Small intestine (tissue), 7 donors: ENCODE data around the gene TENM4. TPM values are rescaled to one million over a fixed set of nuclear protein-coding genes. Genes with fewer than 3 reads are reported as not detected.

Experiments
- DNase-seq, 2 donors: peaks; one replicate each; pipeline versions ENCODE4 v3.0.0 to v3.0.0-alpha.2; 2013
- FAIRE-seq: peaks from 2 replicates; lab custom pipeline; 2012; peaks lifted over from hg19 to GRCh38; lab: Jason Lieb, UNC
- H3K27ac ChIP-seq, 3 donors: one replicate each; pipeline ENCODE4 v1.5.1; 2013; ENCODE audit warnings: low read length in 2 of 3, mild to moderate bottlenecking in 2 of 3, control low read depth in 1 of 3, inconsistent platforms in 1 of 3, low read depth in 1 of 3, moderate library complexity in 1 of 3
- H3K27me3 ChIP-seq, 3 donors: one replicate each; pipeline ENCODE4 v1.6.1; 2013; ENCODE audit warnings: low read length in 3 of 3, inconsistent platforms in 1 of 3; ENCODE audit not compliant: control insufficient read depth in 3 of 3, insufficient read depth in 3 of 3
- H3K36me3 ChIP-seq, 3 donors: one replicate each; pipeline ENCODE4 v1.6.1; 2013; ENCODE audit warnings: low read length in 3 of 3, inconsistent platforms in 1 of 3, low read depth in 1 of 3, mild to moderate bottlenecking in 1 of 3, moderate library complexity in 1 of 3; ENCODE audit not compliant: control insufficient read depth in 3 of 3, insufficient read depth in 2 of 3
- H3K4me1 ChIP-seq, 3 donors: one replicate each; pipeline ENCODE4 v1.6.1; 2013; ENCODE audit warnings: low read length in 2 of 3, inconsistent platforms in 1 of 3, low read depth in 1 of 3, mild to moderate bottlenecking in 1 of 3, moderate library complexity in 1 of 3; ENCODE audit not compliant: control insufficient read depth in 3 of 3, insufficient read depth in 2 of 3
- H3K4me3 ChIP-seq, 3 donors: one replicate each; pipeline ENCODE4 v1.5.1; 2013; ENCODE audit warnings: low read length in 3 of 3, control low read depth in 1 of 3, inconsistent platforms in 1 of 3, low read depth in 1 of 3, mild to moderate bottlenecking in 1 of 3, moderate library complexity in 1 of 3
- H3K9me3 ChIP-seq, 2 donors: one replicate each; pipeline ENCODE4 v1.6.1; 2013; ENCODE audit warnings: low read depth in 1 of 2, low read length in 1 of 2; ENCODE audit not compliant: control insufficient read depth in 2 of 2, insufficient read depth in 1 of 2
- WGBS, 3 donors: extraction: QIAGEN DNeasy Blood & Tissue Kit; methylation state at CpG; one replicate each; pipeline ENCODE4 v1.1.7; 2013; 5-methylcytosine and 5-hydroxymethylcytosine counted together
- polyA plus RNA-seq, 4 donors: library from polyadenylated mRNA; stranded (reverse) in 3 of 4; unstranded in 1 of 4; fragments of 200-250 nt in 3 of 4; fragments of 120-200 nt in 1 of 4; gene quantifications; one replicate each; pipeline versions ENCODE4 v1.2.1 to v1.2.3, GENCODE V29; 2013
- donor health status: healthy with polysubstance abuse.
- donor health status: control.
- donor health status: control.
- donor health status: Bipolar disorder and iron deficiency.
- donor health status: healthy.

The TENM4 gene
- polyA plus RNA-seq, 4 donors, result under 0.01 to 0.96 (median 0.31) TPM; not detected in 1

- WGBS, 3 donors, result 52 to 80% (median 73%) methylated on average over 4 of the region's 4 CpGs
- H3K9me3 ChIP-seq, result peaks cover 0 to 8% of the 10 kb centered on the region in 2 donors
- no peak overlapping the region for H3K4me3 ChIP-seq
- H3K27ac ChIP-seq, result no peak overlapping the region
- DNase-seq, result no peak
- no peaks in the 10 kb centered on the region for H3K27me3 ChIP-seq
- FAIRE-seq, result no peak
- H3K36me3 ChIP-seq, result no peaks in the 10 kb centered on the region
- no peaks in the 10 kb centered on the region for H3K4me1 ChIP-seq
These were observed 40.0 kb upstream of the TENM4 start for GRCh38 chr11:79480864-79481263.

- DNase-seq, result no peak
These were observed 32.1 kb upstream of the TENM4 start for GRCh38 chr11:79472819-79473529.

GRCh38 chr11:79471071-79471844 is 30.4 kb upstream of the TENM4 start:
- DNase-seq (no peak), FAIRE-seq (no peak)
- no peaks in the 10 kb centered on the region for H3K36me3 ChIP-seq
- H3K4me3 ChIP-seq, result no peak overlapping the region
- H3K4me1 ChIP-seq, result no peaks in the 10 kb centered on the region
- WGBS, 3 donors, result 37 to 45% (median 44%) methylated on average over 7 of the region's 7 CpGs
- H3K27ac ChIP-seq, result no peak overlapping the region
- H3K9me3 ChIP-seq, result peaks cover 0 to 6% of the 10 kb centered on the region in 2 donors
- peaks cover 0 to 7% (median 0%) of the 10 kb centered on the region in 3 donors for H3K27me3 ChIP-seq

More at GRCh38 chr11:79472819-79473529, 32.1 kb upstream of the TENM4 start:
- no peak for FAIRE-seq
- Histone ChIP-seq H3K9me3 (peaks cover 0 to 10% of the 10 kb centered on the region in 2 donors), H3K36me3 (no peaks in the 10 kb centered on the region), H3K27me3 (peaks cover 0 to 7% (median 0%) of the 10 kb centered on the region in 3 donors), H3K27ac (no peak overlapping the region), H3K4me1 (no peaks in the 10 kb centered on the region), H3K4me3 (no peak overlapping the region)
- 72 to 81% (median 75%) methylated on average over 8 of the region's 8 CpGs for WGBS, 3 donors

- Histone ChIP-seq H3K36me3 (no peaks in the 10 kb centered on the region), H3K27me3 (peaks cover 0 to 7% (median 0%) of the 10 kb centered on the region in 3 donors), H3K4me1 (no peaks in the 10 kb centered on the region), H3K27ac (no peak overlapping the region), H3K4me3 (no peak overlapping the region), H3K9me3 (no peaks in the 10 kb centered on the region)
- WGBS, 3 donors, result 46 to 56% (median 49%) methylated on average over 2 of the region's 2 CpGs
- no peak for DNase-seq
- FAIRE-seq, result no peak
These were observed 29.3 kb upstream of the TENM4 start for GRCh38 chr11:79470161-79470560.

GRCh38 chr11:79467761-79468160 is 26.9 kb upstream of the TENM4 start:
- no peak overlapping the region for H3K27ac ChIP-seq
- H3K27me3 ChIP-seq, result peaks cover 0 to 9% (median 0%) of the 10 kb centered on the region in 3 donors
- no peak overlapping the region for H3K4me3 ChIP-seq
- H3K4me1 ChIP-seq, result no peaks in the 10 kb centered on the region
- DNase-seq (no peak), FAIRE-seq (no peak)
- WGBS, 3 donors, result 52 to 68% (median 55%) methylated on average over 2 of the region's 2 CpGs
- no peaks in the 10 kb centered on the region for H3K9me3 ChIP-seq
- H3K36me3 ChIP-seq, result no peaks in the 10 kb centered on the region

- no peak overlapping the region for H3K4me3 ChIP-seq
- H3K27ac ChIP-seq, result no peak overlapping the region
- peaks cover 0 to 9% (median 0%) of the 10 kb centered on the region in 3 donors for H3K27me3 ChIP-seq
- DNase-seq (no peak), FAIRE-seq (no peak)
- H3K4me1 ChIP-seq, result no peaks in the 10 kb centered on the region
- 46 to 73% (median 60%) methylated on average over 2 of the region's 2 CpGs for WGBS, 3 donors
- no peaks in the 10 kb centered on the region for H3K36me3 ChIP-seq
- H3K9me3 ChIP-seq, result no peaks in the 10 kb centered on the region
These were observed 25.6 kb upstream of the TENM4 start for GRCh38 chr11:79466411-79466810.

- 88 to 96% (median 91%) methylated on average over 2 of the region's 2 CpGs for WGBS, 3 donors
- Histone ChIP-seq H3K4me3 (no peak overlapping the region), H3K36me3 (no peaks in the 10 kb centered on the region), H3K27me3 (peaks cover 0 to 2% (median 0%) of the 10 kb centered on the region in 3 donors), H3K9me3 (no peaks in the 10 kb centered on the region), H3K27ac (no peak overlapping the region), H3K4me1 (no peaks in the 10 kb centered on the region)
- FAIRE-seq (no peak), DNase-seq (no peak)
These were observed 24.3 kb upstream of the TENM4 start for GRCh38 chr11:79465160-79465559.

- Histone ChIP-seq H3K4me3 (no peak overlapping the region), H3K9me3 (no peaks in the 10 kb centered on the region), H3K27ac (no peak overlapping the region), H3K36me3 (no peaks in the 10 kb centered on the region), H3K4me1 (no peaks in the 10 kb centered on the region), H3K27me3 (peaks cover 0 to 2% (median 0%) of the 10 kb centered on the region in 3 donors)
- FAIRE-seq (no peak), DNase-seq (no peak)
- WGBS, 3 donors, result 82 to 84% (median 83%) methylated on average over 7 of the region's 7 CpGs
These were observed 21.1 kb upstream of the TENM4 start for GRCh38 chr11:79461666-79462645.
